Measurements from ENCODE around the gene FBN2.

Gene FBN2

DNA sequence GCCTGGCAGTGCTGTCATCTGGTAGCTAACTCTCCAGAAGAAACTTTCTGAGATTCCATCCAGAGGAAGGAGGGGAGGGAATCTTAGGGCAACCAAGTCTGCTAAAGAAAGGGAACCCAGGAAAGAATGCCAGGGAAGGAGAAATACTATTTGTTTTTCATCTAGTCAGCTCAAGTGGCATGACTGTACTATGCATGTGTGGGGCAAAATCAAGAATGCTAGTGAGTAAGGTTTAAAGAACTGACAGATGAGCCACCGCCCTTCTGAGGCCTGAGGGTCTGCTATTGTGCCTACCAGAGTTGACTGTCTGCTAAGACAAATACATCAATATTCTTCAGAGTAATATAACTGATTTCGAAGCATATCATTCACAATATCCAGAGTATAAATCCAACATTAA is 250.3 kb downstream of the FBN2 start:
- DNase-seq = no peak

- DNase-seq = no peak
Measured at GRCh38 chr5:128284236-128284635, 253.8 kb downstream of the FBN2 start.

- no peak for DNase-seq
Measured at GRCh38 chr5:128279345-128279744, 258.7 kb downstream of the FBN2 start.

DNA sequence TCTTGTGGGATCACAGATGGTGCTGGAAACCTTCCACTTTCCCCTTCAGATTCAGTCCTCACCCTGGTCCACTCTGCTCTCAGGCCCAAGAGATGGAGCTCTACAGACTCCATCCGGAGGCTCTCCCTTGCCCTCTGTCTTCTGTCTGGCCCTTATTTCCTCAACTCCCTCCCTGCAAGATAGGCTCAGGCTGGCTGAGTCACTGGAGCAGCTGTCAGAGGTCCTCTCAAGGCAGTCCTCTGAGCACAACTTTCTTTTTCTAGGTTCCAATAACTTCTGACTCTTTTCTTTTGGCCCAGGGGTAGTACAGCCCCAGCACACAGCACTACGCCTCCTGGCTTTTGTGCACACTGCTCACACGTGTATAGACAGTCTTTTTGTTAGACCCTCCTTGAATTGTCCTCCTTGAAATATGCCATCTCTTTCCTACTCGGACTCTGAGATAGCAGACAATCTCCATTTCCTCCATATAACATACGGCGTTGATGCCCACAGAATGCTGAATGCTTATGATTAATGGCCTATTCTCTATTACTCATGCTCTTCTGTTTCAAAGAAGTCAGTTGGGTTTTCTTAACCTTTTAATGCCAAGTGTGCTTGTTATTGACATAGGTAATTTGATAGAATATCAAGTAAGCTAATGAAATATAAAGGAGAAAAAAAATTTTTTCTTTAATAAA is 261.4 kb downstream of the FBN2 start:
- no peak for DNase-seq

- DNase-seq = no peak
Measured at GRCh38 chr5:128274441-128274840, 263.6 kb downstream of the FBN2 start.

DNA sequence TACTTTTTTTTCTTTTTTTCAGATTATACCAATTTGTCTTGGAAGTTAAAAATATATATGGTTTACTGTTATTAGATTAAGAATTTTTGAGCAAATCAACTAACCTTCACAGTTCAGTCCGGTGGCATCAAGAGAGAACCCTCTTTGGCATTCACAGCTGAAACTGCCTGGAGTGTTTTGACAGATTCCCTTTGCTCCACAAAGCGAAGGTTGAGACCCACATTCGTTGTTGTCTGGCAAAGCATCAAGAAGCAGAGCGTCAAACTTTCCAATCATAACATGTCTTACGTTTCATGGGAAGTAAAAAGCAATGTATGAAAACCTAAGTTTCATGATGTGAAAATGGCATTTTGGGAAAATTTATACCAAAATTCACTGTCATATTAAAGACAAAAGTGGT is 264.3 kb downstream of the FBN2 start:
- DNase-seq = no peak

- no peak for DNase-seq
Measured at GRCh38 chr5:128271859-128272464, 266.1 kb downstream of the FBN2 start.

GRCh38 chr5:128271071-128271470 is 267.0 kb downstream of the FBN2 start:
- DNase-seq = no peak

GRCh38 chr5:128264564-128265360 is 273.3 kb downstream of the FBN2 start:
- DNase-seq = no peak

GRCh38 chr5:128263357-128263756 is 274.7 kb downstream of the FBN2 start:
- no peak for DNase-seq

- no peak for DNase-seq
Measured at GRCh38 chr5:128262911-128263310, 275.1 kb downstream of the FBN2 start.

DNA sequence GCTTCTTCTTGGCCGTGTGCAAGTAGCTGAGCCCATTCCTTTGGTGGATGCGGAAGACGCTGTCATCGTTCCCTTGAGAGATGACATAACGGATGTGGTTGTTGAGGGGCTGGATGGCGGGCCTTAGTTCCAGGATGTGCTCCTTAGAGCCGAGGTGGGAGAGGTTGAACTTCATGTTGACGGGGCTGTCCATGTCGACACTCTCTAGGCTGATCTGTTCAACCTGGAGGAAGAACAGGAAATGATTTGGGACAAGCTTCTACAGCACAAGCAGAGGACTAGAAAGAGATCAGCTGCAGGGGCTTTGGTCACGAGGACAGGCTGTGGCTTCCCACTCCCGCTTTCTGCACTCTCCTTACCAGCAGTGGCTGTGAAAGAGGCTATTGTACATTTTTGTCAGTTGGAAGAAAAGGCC is 278.4 kb downstream of the FBN2 start:
- DNase-seq = no peak

DNA sequence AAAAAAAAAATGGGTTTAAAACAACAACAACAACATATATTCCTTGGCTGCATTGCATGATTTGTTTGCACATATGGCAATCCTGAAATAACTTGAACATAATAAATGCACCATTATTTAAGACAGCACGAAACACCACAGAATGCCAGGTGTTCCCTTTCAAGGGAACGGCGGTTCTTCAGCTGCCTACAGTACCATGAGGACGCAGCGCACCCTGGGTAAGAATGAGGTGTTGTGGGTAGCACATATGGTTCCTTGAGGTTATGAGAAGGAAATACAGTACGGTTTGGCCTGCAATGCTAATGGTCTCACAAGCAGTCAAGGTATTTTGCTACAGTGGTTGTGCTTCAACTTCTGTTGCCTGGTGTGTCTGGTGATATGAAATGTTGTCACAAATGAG is 279.7 kb downstream of the FBN2 start:
- DNase-seq = no peak

- DNase-seq = no peak
Measured at GRCh38 chr5:128257076-128257475, 281.0 kb downstream of the FBN2 start.

GRCh38 chr5:128254789-128255188 is 283.3 kb downstream of the FBN2 start:
- DNase-seq = no peak

- DNase-seq = no peak
Measured at GRCh38 chr5:128253880-128254279, 284.2 kb downstream of the FBN2 start.

GRCh38 chr5:128253161-128253560 is 284.9 kb downstream of the FBN2 start:
- no peak for DNase-seq

DNA sequence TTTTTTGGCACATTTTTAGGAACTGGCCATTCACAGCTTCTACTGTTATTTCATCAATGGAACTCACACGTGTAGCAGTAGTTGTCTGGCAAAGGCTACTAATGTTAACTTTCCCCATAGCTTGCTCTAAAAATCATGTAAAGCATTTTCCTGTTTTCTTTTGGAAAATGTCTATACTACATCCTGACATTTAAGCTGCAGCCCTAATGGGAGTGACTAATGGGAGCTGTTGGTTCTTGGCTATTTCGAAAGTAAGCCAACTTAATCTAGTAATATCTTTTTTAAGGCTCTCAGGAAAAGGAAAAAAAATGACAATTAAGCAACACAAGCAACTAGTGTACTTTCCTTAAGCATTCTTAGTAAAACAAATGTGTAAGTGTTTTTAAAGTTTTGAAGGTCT is 285.3 kb downstream of the FBN2 start:
- no peak for DNase-seq

DNA sequence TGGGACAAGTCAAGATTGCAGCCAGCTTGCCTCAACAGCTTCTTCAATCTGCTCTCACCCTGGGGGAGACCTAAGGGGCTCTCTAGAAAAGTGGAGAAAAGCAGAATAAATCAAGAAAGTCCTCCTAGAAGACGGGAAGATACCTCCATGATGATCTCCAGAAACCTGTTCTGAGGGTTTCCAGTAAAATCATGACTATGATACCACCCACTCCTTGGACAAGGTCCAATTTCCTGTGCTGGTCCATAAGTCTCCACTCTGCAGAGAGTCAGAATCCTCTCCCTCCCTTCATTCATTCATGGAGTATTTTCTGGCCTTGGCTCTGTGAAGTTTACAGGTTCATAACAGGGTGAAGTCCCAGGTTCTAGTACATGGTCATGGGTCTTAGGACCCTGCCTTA is 285.8 kb downstream of the FBN2 start:
- no peak for DNase-seq

DNA sequence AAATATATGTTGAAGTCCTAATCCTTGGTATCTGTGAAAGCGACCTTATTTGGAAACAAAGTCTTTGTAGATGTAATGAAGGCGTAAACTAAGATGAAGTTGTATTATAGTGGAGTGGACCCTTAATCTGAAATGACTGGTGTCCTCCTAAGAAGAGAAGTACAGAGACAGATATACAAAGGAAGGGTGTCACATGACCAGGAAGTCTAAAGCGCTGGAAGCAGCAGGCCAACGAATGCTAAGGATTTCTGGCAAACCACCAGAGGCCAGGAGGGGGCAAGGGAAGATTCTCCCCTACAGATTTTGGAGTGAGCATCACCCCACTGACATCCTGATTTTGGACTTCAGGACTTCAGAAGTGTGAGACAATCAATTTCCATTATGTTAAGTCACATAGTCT is 292.1 kb downstream of the FBN2 start:
- DNase-seq = no peak

- no peak for DNase-seq
Measured at GRCh38 chr5:128243958-128244582, 294.0 kb downstream of the FBN2 start.

- no peak for DNase-seq
Measured at GRCh38 chr5:128241051-128241695, 296.9 kb downstream of the FBN2 start.

DNA sequence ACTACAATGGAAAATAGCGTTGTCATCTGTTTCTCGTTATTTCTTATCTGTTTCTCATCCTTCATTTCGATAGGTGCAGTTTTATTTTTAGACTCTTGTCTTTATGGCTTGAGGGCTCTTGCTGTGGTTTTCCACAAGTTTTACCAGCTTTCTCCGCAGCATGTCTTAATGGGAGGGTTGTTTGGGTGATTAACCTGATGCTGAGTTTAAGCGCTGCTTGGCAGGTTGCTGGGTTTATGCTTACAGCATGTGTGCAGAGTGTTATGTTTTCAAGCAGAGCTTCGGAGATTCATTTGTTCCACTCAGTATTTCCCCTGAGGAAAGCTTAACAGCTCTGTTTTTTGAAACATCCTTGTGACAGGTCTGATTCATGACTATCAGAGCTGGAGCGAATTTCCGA is 300.5 kb downstream of the FBN2 start:
- DNase-seq = no peak

Data from DMS 273 treated with DMSO at 0.1 percent for 48 hours (cell line).